HAP-1 (cell line): Measurements from ENCODE around the gene ELMO3.
A peak's percentile ranks its signal among the peaks of the same experiment; 100 is the strongest.

Experiments used
- DNase-seq, 2 experiments: peaks; one replicate each; pipeline ENCODE4 v3.0.0-alpha.2; 2016 to 2020; ENCODE audit warnings: low spot score in 2 of 2
- H3K27me3 ChIP-seq: fragments of 250-450 bp; sonication (Bioruptor Pico); 2 replicates; pipeline ENCODE4 v1.5.1; 2020; ENCODE audit warnings: low read depth, mild to moderate bottlenecking, moderate library complexity
- H3K36me3 ChIP-seq: fragments of 250-450 bp; sonication (Bioruptor Pico); replicated peaks from 2 replicates; pipeline ENCODE4 v1.5.1; 2020; ENCODE audit warnings: mild to moderate bottlenecking
- H3K4me1 ChIP-seq: fragments of 250-450 bp; sonication (Bioruptor Pico); 2 replicates; pipeline ENCODE4 v1.5.1; 2020; ENCODE audit warnings: mild to moderate bottlenecking
- H3K4me3 ChIP-seq: fragments of 250-450 bp; sonication (Bioruptor Pico); 2 replicates; pipeline ENCODE4 v1.5.1; 2020; ENCODE audit warnings: mild to moderate bottlenecking, moderate library complexity
- H3K9me3 ChIP-seq: fragments of 250-450 bp; sonication (Bioruptor Pico); 2 replicates; pipeline ENCODE4 v1.5.1; 2020; ENCODE audit warnings: mild to moderate bottlenecking, moderate library complexity
- in situ Hi-C: fragments of 300-500 bp; cut with MboI; formaldehyde crosslinking; loops from 3 replicates; pipeline ENCODE4 v1.14.3; 2020; ENCODE audit warnings: low sequenced_read_pairs, inconsistent platforms, mixed read lengths

The ELMO3 gene

DNA sequence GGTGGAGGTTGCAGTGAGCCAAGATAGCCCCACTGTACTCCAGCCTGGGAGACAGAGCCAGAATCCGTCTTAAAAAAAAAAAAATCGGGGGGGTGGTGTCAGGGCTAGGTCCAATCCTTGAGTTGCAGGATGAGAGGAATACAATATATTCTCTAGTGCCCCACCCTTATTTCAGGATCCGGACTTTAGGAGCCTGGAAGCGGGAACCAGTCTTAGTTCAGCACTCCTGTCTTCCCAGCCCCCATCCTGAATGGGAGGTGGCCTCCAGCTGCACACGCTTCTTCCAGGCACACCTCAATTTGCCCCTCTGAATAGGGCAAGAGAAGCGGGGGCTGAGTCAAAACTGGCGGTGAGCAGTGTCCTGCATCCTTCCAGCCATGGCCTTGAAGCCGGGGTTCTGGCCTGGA lies 46.7 kb downstream of the ELMO3 start:
- no peak for DNase-seq
- no peaks in the 10 kb centered on the region for H3K9me3 ChIP-seq
- peaks cover 13% of the 10 kb centered on the region for H3K4me1 ChIP-seq
- 0 out of 2 replicates have a peak, but pooled peaks cover 3% of the 10 kb centered on the region for H3K36me3 ChIP-seq
- H3K4me3 ChIP-seq: peak overlapping the region; percentile 93
- in situ Hi-C loops: no loop called here
- peaks cover 26% of the 10 kb centered on the region for H3K27me3 ChIP-seq

DNA sequence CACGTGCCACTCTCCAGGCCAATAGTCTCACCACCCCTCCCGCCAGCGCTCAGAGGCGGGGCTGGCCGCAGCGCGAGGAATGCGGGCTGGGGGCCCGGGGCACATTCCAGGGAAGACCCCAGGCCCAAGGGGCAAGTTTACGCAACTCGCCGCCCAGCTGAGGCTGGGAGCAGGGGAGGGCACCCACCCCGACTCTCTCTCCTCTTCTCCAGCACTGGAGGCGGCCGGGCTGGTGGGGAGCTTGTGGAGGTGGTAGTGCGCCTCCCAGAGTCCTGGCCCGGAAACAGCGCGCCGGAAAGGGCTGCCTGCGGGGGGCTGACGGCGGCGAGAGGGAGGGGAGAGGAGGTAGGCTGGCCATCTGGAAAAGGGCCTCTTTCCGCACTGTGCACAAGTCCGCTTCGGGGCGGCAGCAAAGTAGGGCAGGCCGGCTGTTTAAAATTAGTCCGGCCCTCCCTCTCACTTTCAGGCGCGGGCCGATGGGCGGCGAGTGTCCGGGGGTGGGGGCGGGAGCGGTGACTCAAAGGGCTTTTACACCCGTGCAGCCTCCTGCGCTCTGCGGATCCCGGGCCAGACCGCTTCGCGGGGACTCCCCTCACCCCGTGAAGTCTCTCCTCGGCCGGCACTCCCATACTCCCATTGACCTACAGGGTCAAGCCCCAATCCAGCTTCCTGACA lies 47.3 kb downstream of the ELMO3 start:
- H3K36me3 ChIP-seq: 0 out of 2 replicates have a peak, but pooled peaks cover 3% of the 10 kb centered on the region
- no peaks in the 10 kb centered on the region for H3K9me3 ChIP-seq
- peak overlapping the region; percentile 93 for H3K4me3 ChIP-seq
- peak; percentile 52 to 90 for DNase-seq
- H3K27me3 ChIP-seq: peaks cover 26% of the 10 kb centered on the region
- in situ Hi-C loops: no loop called here
- peaks cover 13% of the 10 kb centered on the region for H3K4me1 ChIP-seq

DNA sequence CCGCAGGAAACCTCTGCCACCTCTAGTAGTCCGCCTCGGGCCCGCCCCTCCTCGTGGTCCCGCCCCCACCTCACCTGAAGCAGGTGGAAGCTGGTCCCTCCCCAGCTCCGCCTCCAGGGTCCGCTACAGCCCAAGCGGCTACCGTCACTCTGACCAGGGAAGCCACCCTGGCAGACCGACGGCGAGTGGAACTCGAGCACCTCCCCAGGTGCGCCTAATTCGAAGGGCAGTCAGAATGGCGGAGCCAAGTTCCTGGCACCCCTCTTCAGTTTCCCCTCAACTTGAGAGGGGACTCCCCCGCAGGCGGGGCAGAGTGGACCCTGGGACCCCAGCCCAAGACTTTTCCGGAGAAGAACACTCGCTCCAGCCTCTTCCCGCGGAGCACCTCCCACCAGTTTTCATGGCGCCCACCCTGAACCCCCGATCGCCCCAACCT lies 47.8 kb downstream of the ELMO3 start:
- no peak for DNase-seq
- H3K9me3 ChIP-seq: no peaks in the 10 kb centered on the region
- 0 out of 2 replicates have a peak, but pooled peaks cover 3% of the 10 kb centered on the region for H3K36me3 ChIP-seq
- peak overlapping the region; percentile 93 for H3K4me3 ChIP-seq
- in situ Hi-C loops: no loop called here
- peaks cover 13% of the 10 kb centered on the region for H3K4me1 ChIP-seq
- peaks cover 26% of the 10 kb centered on the region for H3K27me3 ChIP-seq

DNA sequence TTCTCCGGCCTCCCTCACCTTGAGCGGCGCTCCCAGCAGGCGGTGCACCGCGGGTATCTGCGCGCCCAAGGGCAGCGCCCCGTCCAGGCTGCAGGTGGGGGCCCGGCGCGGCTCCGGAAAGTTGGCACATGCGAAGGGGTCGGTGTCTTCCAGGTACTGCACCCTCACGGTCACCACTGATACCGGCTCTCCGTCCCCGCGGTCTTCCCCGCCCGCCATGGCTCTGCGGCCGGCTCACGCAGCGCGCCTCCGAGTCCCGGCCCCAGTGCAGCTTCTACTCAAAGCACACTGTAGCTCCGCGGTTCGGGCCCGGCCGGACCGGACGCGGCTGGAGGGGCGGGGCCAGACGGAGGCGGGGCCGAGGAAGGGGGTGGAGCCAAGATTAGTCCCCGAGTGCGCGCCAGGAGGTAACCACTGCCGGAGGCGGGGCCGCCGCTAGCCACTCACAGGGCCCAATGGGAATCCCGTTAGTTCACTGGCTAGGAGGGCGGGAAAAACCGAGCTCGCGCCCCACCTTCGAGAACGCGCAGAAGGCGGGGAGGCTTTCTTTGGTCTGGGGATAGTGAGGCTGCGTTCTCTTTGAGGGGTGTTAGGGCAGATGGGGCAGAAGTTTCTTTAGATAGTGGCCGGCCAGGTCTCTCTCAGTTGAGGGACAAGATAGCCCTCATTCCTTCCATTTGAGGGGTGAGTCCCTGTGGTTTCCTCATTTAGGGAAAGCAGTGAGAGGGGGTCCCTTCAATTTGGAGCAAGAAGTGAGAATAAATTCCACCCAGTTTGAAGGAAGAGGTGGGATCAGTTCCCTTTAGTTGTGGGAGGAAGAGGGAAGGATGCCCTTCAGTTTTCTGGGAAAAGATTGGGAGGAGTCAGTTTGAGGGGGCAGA lies 48.5 kb downstream of the ELMO3 start, which contains the start of gene FHOD1:
Gene FHOD1 (minus strand): TSS at position 290 of the 881 bp plus-strand sequence. CDS start 71 bp downstream, at position 219.
- peaks cover 26% of the 10 kb centered on the region for H3K27me3 ChIP-seq
- H3K36me3 ChIP-seq: 0 out of 2 replicates have a peak, but pooled peaks cover 3% of the 10 kb centered on the region
- H3K9me3 ChIP-seq: no peaks in the 10 kb centered on the region
- peaks cover 13% of the 10 kb centered on the region for H3K4me1 ChIP-seq
- peak; percentile 95 to 99 for DNase-seq
- in situ Hi-C loops: no loop called here
- H3K4me3 ChIP-seq: peak within 1 kb of the TSS; percentile 93

- peaks cover 26% of the 10 kb centered on the region for H3K27me3 ChIP-seq
- no peaks in the 10 kb centered on the region for H3K9me3 ChIP-seq
- 0 out of 2 replicates have a peak, but pooled peaks cover 3% of the 10 kb centered on the region for H3K36me3 ChIP-seq
- in situ Hi-C loops: no loop called here
- H3K4me1 ChIP-seq: peaks cover 13% of the 10 kb centered on the region
- no peak for DNase-seq
- no peak overlapping the region for H3K4me3 ChIP-seq
Observed at GRCh38 chr16:67248073-67248400, 49.1 kb downstream of the ELMO3 start.

- no peak for DNase-seq
- in situ Hi-C loops: no loop called here
- Histone ChIP-seq H3K27me3 (peaks cover 26% of the 10 kb centered on the region), H3K9me3 (no peaks in the 10 kb centered on the region), H3K4me1 (peaks cover 13% of the 10 kb centered on the region), H3K4me3 (no peak within 1 kb of the TSS; the same call in none of the 2 replicates), H3K36me3 (0 out of 2 replicates have a peak, but pooled peaks cover 3% of the 10 kb centered on the region)
Observed at GRCh38 chr16:67248401-67249177, 49.7 kb downstream of the ELMO3 start, which contains the start of gene SLC9A5. Gene SLC9A5 (plus strand): TSS chr16:67248979. CDS start chr16:67249015, 36 bp downstream.

- H3K4me1 ChIP-seq: peaks cover 13% of the 10 kb centered on the region
- DNase-seq: no peak
Observed at GRCh38 chr16:67249178-67250044, 50.5 kb downstream of the ELMO3 start.

GRCh38 chr16:67250045-67250327 lies 51.1 kb downstream of the ELMO3 start:
- H3K9me3 ChIP-seq: no peaks in the 10 kb centered on the region
- in situ Hi-C loops: no loop called here
- H3K4me3 ChIP-seq: no peak overlapping the region
- H3K36me3 ChIP-seq: 0 out of 2 replicates have a peak, but pooled peaks cover 3% of the 10 kb centered on the region
- H3K27me3 ChIP-seq: peaks cover 26% of the 10 kb centered on the region
- peaks cover 12% of the 10 kb centered on the region for H3K4me1 ChIP-seq
- no peak for DNase-seq

More at GRCh38 chr16:67249178-67250044, 50.5 kb downstream of the ELMO3 start:
- Histone ChIP-seq H3K36me3 (0 out of 2 replicates have a peak, but pooled peaks cover 3% of the 10 kb centered on the region), H3K27me3 (peaks cover 26% of the 10 kb centered on the region), H3K4me3 (no peak overlapping the region), H3K9me3 (no peaks in the 10 kb centered on the region)
- in situ Hi-C loops: no loop called here

DNA sequence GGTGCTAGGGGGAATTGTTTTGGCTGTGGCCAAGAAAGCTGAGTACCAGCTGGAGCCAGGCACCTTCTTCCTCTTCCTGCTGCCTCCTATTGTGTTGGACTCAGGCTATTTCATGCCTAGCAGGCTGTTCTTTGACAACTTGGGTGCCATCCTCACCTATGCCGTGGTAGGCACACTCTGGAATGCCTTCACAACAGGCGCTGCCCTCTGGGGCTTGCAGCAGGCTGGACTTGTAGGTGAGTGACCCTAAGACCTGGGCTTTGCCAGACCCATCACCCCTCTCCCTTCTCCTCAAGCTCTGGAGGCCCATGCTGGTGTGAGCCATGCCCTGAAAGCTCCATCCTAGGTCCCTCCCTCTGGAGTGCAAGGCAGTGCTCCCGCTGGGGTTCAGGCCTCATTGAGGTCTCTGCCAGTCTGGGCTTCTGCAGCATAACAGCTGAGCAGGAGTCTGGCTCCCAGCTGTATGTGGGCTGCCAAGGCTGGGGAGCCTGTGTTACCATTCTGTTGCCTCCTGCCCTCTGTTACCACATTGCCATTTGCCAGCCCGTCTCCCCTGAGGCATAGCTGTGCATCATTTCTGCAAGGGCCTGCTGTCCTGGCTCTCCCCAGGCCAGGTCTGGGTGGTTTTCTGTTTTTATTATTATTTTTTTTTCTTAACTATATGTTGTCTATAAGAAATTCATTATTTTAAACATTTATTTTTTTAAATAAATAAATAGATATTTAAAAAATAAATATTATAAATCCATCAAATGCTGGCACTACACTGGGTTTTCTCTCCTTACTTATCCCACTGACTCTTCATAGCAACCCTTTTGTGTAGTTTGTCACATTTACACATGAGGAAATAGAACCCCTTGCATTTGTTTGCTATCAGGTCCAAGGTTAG lies 53.9 kb downstream of the ELMO3 start:
- Histone ChIP-seq H3K4me3 (no peak overlapping the region), H3K27me3 (peaks cover 25% of the 10 kb centered on the region), H3K9me3 (no peaks in the 10 kb centered on the region), H3K36me3 (no peaks in the 10 kb centered on the region), H3K4me1 (peaks cover under 1% of the 10 kb centered on the region)
- in situ Hi-C loops: no loop called here
- DNase-seq: no peak
